GM13976 (cell line): Measurements from ENCODE around the gene AP1B1.

Experiments used
- DNase-seq: peaks from one replicate; pipeline ENCODE4 v3.0.0; 2012; ENCODE audit warnings: low spot score
- in situ Hi-C: fragments of 300-500 bp; cut with MboI; formaldehyde crosslinking; loops from one replicate; pipeline ENCODE4 v1.12.0; 2022; ENCODE audit warnings: low sequenced_read_pairs, mixed read lengths, inconsistent platforms; ENCODE audit not compliant: unreplicated experiment
- TF ChIP-seq, protein P1 (sequence below): IDR thresholded peaks from 2 replicates; pipeline ENCODE4 v1.5.1; 2012; ENCODE audit warnings: borderline replicate concordance, mild to moderate bottlenecking; ENCODE audit not compliant: insufficient read depth; ENCODE audit errors: extremely low read depth, missing control alignments, control extremely low read depth

Gene AP1B1

DNA sequence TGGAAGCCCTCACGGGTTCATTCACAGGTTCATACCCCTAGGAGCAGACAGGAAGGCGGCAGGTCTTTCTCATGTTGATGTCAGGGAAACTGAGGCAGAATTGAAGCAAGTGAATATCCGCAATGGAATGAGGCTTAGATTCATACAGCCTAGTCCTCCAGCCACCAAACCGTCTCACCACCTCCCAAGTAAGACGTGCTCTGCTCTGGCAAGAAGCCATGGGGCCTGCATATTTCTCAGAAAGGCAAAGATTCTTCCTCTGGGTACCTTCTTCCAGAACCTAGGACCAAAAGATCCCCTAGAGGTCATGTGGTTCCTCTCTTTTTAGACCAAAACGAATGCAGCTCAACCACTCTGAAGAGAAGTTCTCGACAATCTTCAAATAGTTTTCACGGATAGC, 1.7 kb downstream of the AP1B1 start:
- TF ChIP-seq, protein P1, sequence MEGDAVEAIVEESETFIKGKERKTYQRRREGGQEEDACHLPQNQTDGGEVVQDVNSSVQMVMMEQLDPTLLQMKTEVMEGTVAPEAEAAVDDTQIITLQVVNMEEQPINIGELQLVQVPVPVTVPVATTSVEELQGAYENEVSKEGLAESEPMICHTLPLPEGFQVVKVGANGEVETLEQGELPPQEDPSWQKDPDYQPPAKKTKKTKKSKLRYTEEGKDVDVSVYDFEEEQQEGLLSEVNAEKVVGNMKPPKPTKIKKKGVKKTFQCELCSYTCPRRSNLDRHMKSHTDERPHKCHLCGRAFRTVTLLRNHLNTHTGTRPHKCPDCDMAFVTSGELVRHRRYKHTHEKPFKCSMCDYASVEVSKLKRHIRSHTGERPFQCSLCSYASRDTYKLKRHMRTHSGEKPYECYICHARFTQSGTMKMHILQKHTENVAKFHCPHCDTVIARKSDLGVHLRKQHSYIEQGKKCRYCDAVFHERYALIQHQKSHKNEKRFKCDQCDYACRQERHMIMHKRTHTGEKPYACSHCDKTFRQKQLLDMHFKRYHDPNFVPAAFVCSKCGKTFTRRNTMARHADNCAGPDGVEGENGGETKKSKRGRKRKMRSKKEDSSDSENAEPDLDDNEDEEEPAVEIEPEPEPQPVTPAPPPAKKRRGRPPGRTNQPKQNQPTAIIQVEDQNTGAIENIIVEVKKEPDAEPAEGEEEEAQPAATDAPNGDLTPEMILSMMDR, result no peak
- DNase-seq, result peak; percentile 5
- in situ Hi-C loops, result no loop called here

DNA sequence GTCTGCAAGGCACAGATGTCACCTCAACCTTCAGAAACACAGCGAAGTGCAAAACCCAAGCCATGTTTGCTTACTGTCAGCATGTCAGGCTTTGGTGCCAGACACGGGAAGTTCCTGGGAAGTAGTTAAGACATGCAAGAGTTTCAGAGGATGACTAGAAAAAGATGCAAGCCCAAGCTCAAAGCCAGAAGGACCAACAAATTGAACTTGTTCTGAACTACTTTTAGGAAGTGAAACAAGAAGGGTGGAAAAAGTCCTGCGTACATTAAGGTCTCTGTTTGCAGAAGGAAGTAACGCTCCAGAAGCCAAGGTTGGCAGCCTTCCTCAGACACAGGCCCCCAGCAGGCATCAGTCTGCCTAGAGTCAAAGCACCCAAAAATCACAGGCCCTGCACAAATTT, 2.6 kb downstream of the AP1B1 start:
- DNase-seq, result peak; percentile 56
- in situ Hi-C loops, result no loop called here
- TF ChIP-seq, protein P1, result no peak

DNA sequence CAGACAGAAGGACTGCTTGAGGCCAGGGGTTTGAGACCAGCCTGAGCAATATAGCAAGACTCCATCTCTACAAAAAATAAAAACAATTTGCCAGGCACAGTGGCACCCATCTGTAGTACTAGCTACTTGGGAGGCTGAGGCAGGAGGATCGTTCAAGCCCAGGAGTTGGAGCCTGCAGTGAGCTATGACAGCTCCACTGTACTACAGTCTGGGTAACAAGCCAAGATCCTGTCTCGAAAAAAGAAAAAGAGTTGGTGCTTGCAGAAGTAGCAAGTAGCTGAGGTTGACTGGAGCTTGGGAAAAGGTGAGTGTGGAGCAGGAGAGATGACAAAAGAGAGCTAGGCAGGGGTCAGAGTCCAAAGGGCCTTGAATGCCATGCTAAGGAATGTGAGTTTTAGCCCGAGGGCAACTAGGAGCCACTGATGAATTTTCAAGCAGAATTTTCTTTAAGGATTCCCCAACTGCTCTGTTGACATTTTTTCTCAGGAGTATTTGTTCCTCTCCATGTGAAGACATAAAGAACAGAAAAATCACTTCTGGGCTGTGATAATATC, 3.1 kb downstream of the AP1B1 start:
- DNase-seq, result no peak
- in situ Hi-C loops, result no loop called here
- TF ChIP-seq, protein P1, result no peak

DNA sequence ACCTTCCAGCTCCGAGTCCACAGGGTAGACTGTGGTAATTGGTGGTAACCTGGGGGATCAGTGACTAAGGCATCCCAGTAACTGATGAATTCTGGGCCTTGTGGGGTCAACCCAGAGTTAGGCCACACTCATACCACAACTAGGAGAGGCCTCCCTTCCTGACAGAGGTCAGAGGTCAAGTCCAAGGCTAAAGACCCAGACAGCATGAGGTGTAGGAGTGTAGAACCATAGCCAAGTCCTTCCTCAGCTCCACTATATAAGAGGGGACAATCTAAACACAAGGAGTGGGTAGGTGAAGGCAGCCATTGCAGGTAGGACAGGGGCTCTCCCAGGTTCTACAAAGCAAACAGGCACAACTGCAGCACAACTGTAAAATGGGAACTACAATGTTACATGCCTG, 4.6 kb downstream of the AP1B1 start:
- in situ Hi-C loops, result no loop called here
- no peak for DNase-seq
- TF ChIP-seq, protein P1, result no peak

DNA sequence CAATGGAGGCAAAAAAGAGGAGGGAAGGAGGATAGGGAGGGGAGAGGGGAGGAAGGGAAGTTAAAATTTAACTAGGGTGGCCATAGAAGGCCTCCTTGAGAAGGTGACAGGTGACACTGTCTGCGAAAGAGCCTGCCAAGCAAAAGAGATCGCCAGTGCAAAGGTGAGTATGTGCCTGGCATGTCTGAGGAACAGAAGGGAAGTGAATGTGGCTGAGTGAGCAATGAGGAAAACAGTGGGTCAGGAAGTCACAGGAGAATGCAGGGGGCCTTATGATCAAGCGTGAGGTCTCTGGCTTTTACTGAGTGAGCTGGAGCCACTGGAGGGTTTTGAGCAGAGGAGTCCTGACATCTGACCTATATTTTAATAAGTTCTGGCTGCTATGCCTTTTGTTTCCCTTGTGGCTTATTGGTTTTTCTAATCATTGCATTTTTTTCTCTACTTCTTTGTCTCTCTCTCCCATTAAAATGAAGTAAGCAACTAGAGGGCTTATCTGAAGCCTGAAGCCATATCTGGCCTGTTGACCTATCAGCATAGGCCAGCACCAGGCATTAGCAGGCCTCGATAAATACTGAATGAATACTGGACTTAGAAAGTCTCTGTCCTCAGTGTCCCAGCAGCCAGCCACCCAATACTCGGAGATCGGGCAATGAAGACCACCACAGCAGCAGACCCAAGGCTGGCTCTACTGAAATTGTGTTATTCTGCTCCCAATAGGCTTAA, 5.6 kb downstream of the AP1B1 start:
- no peak for DNase-seq
- in situ Hi-C loops, result no loop called here
- TF ChIP-seq, protein P1, result no peak

DNA sequence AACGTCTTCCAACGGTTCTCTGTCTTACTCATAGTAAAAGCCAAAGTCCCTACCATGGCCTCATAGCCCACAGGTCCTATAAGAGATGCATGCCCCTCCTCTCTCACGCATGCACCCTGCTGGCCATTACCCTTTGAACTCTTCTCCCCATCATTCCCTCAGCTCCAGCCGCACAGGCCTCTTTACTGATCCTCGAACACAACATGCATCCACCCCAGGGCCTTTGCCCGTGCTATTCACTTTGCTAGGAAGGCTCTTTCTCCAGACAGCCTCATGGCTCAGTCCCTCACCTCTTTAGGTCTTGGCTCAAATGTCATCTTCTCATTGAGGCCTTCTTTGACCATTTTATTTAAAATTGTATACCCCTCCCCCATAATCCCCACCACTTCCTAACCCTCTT, 7.5 kb downstream of the AP1B1 start:
- TF ChIP-seq, protein P1, result no peak
- in situ Hi-C loops, result no loop called here
- DNase-seq, result no peak
